Kidney tubule cell (primary cell): ENCODE measurements around the gene RLN3.

Experiments
- DNase-seq: peaks from one replicate; pipeline ENCODE4 v3.0.0-alpha.2; 2018; ENCODE audit warnings: low spot score

The RLN3 gene

GRCh38 chr19:14054721-14055120 lies 26.8 kb downstream of the RLN3 start:
- no peak for DNase-seq

GRCh38 chr19:14055396-14055795 lies 27.4 kb downstream of the RLN3 start:
- no peak for DNase-seq

- DNase-seq: no peak
These were observed 28.2 kb downstream of the RLN3 start for GRCh38 chr19:14056069-14056666.

GRCh38 chr19:14056741-14057356 lies 28.9 kb downstream of the RLN3 start:
- DNase-seq: no peak

GRCh38 chr19:14058182-14059092 lies 30.5 kb downstream of the RLN3 start:
- DNase-seq: no peak

GRCh38 chr19:14059093-14059480 lies 31.1 kb downstream of the RLN3 start:
- no peak for DNase-seq

- no peak for DNase-seq
These were observed 31.8 kb downstream of the RLN3 start for GRCh38 chr19:14059652-14060155.

- DNase-seq: no peak
These were observed 33.3 kb downstream of the RLN3 start for GRCh38 chr19:14061081-14061749.

GRCh38 chr19:14061751-14062557 lies 34.0 kb downstream of the RLN3 start, which contains the start of gene PALM3:
Gene PALM3, minus strand, starts transcription at chr19:14062076. Its CDS starts 96 bp downstream, at chr19:14061980.
- DNase-seq: peak; percentile 71

- DNase-seq: no peak
These were observed 34.6 kb downstream of the RLN3 start for GRCh38 chr19:14062558-14062855.

- no peak for DNase-seq
These were observed 35.2 kb downstream of the RLN3 start for GRCh38 chr19:14063105-14063504.

- DNase-seq: no peak
These were observed 38.2 kb downstream of the RLN3 start for GRCh38 chr19:14066134-14066533.

- DNase-seq: no peak
These were observed 42.5 kb downstream of the RLN3 start for GRCh38 chr19:14070268-14071050.

- DNase-seq: peak; percentile 73
These were observed 44.8 kb downstream of the RLN3 start, which contains the start of gene MISP3 for GRCh38 chr19:14072535-14073260. Gene MISP3, plus strand, starts transcription at chr19:14072786. Its CDS starts 524 bp downstream, at chr19:14073310.

- peak; percentile 85 for DNase-seq
These were observed 45.4 kb downstream of the RLN3 start for GRCh38 chr19:14073261-14073924.

- DNase-seq: no peak
These were observed 46.2 kb downstream of the RLN3 start for GRCh38 chr19:14073925-14074838.

- DNase-seq: no peak
These were observed 50.5 kb downstream of the RLN3 start for GRCh38 chr19:14078411-14078810.
